ENCODE data around the gene CD1B.
"Not testable (repeated sequence)": the region's sequence is repeated elsewhere in the genome, so short reads cannot be mapped to it uniquely, and the experiment has no call there.

Gene CD1B

DNA sequence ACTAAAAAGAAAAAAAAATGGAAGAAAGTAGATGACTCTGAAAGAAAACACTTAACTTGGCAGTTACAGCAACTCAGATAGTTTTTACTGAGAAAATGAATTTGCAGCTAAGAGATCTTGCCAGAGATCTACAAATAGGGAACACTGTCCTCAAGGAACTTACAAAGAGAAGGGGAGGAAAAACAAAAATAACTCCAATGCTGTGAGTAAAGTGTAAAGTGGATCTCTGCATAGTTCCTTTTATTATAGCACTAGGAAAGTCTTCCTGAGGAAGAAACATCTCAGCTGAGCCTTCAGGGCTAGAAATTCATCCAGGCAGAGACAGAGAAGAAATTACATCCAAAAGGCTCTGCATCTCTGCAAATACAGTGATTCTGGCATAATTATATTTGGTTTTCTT lies 3.9 kb downstream of the CD1B start:
- no peak for DNase-seq

DNA sequence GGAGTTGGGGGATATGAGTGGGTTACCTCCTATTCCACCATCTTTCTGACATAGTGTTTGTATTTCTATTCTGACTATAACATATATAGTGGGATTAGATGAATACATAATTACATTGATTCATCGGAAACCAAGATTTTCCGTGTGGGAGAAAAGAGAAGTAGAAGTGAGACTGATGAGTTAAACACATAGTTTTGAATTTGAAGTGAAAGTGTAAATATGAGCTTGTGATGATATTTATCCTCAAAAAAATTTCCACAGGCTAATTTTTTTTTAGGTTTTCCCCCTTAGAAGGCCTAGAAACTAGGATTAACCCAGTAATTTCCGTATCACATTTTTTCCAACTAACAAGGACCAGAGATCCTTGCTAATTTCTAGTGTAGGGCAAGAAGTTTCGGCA lies 6.9 kb downstream of the CD1B start:
- DNase-seq: no peak

DNA sequence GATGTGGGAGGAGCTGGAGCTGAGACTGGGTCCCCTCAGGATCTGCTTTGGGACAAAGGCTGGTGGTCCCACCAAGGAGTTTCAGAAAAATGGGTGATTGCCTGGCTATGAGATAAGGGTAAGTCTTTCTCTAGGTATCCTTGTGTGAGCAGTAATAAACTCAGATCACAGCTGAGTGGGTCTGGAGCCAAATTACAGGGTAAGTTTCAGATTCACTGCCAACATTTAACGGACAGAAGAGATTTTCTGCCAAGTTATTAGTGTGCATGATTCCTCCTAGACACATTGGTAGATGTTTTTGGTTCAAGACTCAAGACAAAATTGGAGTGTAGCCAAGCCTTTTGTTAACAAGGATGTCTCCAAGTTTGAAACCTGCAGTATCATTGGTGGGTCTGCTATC lies 7.5 kb downstream of the CD1B start:
- no peak for DNase-seq

DNA sequence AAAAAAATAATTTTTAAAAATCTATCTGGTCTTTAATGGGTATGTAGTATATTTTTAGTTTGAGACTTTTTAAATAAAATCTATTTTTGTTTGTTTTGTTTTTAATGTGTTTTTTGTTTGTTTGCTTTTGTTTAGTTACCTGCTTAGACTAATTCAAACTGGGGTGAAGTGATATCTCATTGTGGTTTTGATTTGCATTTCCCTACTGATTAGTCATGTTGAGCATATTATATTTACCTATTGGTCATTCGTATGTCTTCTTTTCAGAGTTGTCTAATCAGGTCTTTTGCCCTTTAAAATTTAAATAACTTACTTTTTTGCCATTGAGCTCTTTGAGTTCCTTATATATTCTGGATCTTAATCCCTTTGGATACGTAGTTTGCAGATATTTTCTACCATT lies 20.3 kb downstream of the CD1B start:
- no peak for DNase-seq

DNA sequence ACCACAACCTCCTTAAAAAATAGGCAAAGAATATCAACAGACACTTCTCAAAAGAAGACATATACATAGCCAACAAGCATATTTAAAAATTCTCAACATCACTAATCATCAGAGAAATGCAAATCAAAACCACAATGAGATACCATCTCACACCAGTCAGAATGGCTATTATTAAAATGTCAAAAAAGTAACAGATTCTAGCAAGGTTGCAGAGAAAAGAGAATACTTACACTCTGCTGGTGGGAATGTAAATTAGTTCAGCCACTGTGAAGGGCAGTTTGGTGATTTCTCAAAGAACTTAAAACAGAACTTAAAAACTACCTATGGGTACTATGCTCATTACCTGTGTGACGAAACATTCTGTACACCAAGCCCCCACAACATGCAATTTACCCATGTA lies 20.7 kb downstream of the CD1B start:
- no peak for DNase-seq

DNA sequence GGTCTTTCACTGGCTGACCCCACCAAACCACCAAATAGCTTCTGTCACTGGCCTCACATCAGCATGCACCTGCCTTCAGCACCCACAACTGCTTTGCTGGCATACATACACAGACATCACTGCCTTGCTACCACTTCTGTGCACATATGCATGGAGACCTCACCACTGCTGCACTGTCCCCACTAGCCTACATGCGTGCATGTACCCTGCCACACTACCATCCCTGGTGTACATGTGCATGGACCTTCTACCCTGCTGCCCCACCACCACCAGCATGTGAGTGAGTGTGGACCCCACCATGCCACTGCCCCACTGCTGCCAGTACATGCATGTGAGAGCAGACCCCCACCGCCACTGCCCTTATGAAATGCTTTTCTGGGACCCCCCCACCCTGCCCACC lies 35.5 kb downstream of the CD1B start:
- DNase-seq: no peak

DNA sequence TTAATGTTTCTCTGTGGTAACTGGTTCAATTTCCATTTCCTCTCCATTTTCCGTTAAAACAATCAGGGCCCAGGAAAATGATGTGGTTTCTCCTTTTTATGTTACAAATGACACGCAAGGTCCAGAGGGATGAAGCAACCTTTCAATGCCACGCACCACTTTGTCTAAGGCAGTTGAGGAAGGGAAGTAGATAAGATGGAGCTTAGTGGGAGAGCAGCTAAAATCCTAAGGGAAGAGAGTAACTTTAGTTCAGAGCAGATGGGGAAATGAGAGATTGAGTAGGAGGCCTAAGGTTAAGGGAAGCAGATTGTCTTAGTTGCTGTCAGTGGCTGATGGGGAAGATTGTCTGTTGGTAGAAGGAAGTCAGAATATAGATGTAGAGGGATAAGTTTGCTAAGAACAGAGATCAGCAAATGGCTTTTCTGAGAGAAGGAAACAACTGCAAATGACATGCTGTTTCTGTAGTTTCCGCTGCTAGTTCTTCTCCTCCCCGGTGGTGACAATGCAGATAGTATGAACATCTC lies 40.9 kb downstream of the CD1B start:
- no peak for DNase-seq

DNA sequence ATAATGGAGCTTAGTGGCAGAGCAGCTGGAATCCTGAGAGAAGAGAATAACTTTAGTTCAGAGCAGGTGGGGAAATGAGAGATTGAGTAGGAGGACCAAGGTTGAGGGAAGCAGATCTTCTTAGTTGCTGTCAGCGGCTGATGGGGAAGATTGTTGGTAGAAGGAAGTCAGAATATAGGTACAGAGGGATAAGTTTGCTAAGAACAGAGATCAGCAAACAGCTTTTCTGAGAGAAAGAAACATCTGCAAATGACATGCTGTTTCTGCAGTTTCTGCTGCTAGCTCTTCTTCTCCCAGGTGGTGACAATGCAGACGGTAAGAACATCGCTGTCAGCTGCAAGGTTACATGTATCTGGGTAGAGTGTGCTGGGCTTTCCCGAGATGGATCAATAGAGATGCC lies 41.5 kb downstream of the CD1B start, which contains the start of gene CD1C:
TSS of gene CD1C (plus strand) at position 113 of the 400 bp plus-strand sequence. CDS start at position 255, 142 bp downstream.
- no peak for DNase-seq

DNA sequence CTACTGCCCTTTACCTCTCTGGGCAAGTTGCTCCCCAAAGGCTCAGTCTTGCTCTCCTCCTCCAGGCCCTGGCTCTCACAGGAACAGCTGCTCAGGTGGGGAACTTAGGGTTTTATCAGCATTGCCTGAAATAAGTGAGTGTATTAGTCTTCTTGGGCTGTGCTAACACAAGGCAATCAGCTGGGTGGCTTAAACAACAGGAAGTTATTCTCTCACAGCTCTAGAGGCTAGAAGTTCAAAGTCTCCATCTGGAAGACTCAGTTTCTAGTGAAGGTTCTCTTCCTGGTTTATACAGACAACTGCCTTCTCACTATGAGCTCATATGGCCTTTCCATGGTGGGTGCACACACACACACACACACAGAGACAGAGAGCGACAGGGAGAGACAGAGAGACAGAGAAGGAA lies 44.4 kb downstream of the CD1B start:
- DNase-seq: no peak

DNA sequence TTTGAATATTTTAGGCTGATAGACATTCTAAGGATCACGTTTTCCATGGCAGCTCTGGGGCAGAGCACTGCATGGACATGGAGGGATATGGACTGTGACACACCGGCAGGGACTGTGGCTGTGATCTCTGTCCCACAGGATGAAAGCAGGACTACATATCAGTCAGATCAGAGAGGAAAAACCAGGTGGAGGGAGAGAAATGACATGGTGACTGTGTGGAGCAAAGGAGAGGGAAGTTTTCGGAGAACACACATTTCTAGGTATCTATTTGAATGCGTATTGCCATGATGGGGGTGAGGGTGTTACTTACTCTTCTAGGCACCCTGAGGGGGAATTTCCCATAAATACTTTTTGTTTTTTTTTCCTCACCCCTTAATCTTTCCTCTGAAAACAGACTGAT lies 44.8 kb downstream of the CD1B start:
- DNase-seq: no peak

DNA sequence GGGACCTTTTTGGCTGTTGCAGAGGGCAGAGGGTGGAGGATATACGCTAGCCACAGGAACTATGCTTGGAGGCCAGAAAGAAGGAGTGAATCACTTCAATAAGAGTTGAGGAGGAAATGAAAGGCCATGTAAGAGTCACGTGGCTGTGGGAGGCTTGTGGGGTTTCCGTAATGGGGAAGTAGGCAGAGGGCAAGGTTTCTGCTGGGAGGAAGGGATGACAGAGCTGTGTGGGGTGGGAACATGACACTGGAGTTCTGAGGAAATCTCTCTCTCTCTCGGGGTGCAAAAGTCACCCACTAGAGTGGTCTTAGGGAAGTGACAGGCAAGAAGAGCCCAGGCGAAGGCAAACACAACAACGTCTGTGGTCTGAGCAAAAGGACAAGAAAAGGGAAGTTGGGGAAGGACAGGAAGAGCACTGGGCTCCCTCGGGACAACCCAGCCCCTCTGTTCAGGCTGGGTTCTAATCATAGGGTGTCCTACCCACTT lies 45.5 kb downstream of the CD1B start:
- no peak for DNase-seq

DNA sequence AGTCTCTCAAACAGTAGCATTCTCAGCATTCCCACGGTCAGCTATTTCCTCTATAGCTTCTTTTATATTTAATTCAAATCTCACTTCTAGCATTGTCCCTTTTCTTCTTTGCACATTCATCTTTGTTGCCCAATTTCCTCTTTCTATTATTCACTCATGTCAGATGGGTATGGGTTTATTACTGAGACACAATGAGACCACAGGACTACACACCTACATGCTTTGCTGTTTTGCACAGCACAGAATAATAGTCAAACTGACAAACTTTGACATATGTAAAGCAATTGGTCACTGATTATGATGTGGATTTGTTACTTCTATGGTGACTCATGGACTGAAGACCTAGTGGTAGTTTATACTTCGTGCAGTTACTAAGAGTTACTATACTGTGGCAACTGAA lies 47.4 kb downstream of the CD1B start:
- no peak for DNase-seq

DNA sequence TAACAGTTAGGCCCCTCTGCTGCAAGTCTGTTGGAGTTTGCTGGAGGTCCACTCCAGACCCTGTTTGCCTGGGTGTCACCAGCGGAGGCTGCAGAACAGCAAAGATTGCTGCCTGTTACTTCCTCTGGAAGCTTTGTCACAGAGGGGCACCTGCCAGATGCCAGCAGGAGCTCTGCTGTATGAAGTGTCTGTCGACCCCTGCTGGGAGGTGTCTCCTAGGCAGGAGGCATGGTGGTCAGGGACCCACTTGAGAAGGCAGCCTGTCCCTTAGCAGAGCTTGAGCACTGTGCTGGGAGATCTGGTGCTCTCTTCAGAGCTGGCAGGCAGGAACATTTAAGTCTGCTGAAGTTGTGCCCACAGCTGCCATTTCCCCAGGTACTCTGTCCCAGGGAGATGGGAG lies 48.9 kb downstream of the CD1B start:
- not testable (repeated sequence) for DNase-seq
